Heart left ventricle (tissue), 16 donors: ENCODE results near the gene GIT2. TPM values are rescaled to one million over a fixed set of nuclear protein-coding genes. Genes with fewer than 3 reads are reported as not detected.
A peak's percentile ranks its signal among the peaks of the same experiment; 100 is the strongest.

Experiments
- ATAC-seq, 4 donors: fragments of 200-7000 bp; cut with Tn5 transposase; one replicate each; pipeline ENCODE4 v1.9.1; 2020 to 2022; ENCODE audit warnings: moderate library complexity in 4 of 4, mild to moderate bottlenecking in 3 of 4, moderate number of reproducible peaks in 1 of 4
- DNase-seq, 5 donors: peaks; one replicate each; pipeline ENCODE4 v3.0.0-alpha.2; 2020
- H3K27ac ChIP-seq, 12 donors: fragments of 200-600 bp; sonication (generic) in 4 of 12; one replicate each; pipeline versions ENCODE4 v1.5.0 to v1.8.0; 2016 to 2022; ENCODE audit warnings: mild to moderate bottlenecking in 2 of 12
- H3K27me3 ChIP-seq, 9 donors: fragments of 200-600 bp; sonication (generic) in 2 of 9; one replicate each; pipeline versions ENCODE4 v1.5.1 to v1.8.0; 2016 to 2022; ENCODE audit warnings: mild to moderate bottlenecking in 3 of 9
- H3K36me3 ChIP-seq, 9 donors: fragments of 200-600 bp; sonication (generic) in 2 of 9; one replicate each; pipeline versions ENCODE4 v1.5.0 to v1.8.0; 2018 to 2022; ENCODE audit warnings: mild to moderate bottlenecking in 2 of 9
- H3K4me1 ChIP-seq, 12 donors: fragments of 200-600 bp; sonication (generic) in 4 of 12; one replicate each; pipeline versions ENCODE4 v1.5.0 to v1.8.0; 2016 to 2022; ENCODE audit warnings: mild to moderate bottlenecking in 3 of 12
- H3K4me3 ChIP-seq, 12 donors: fragments of 200-600 bp; sonication (generic) in 4 of 12; one replicate each; pipeline versions ENCODE4 v1.5.0 to v1.8.0; 2017 to 2022; ENCODE audit warnings: mild to moderate bottlenecking in 9 of 12, moderate library complexity in 4 of 12
- H3K9me3 ChIP-seq, 12 donors: fragments of 200-600 bp; sonication (generic) in 4 of 12; one replicate each; pipeline versions ENCODE4 v1.5.0 to v1.8.0; 2016 to 2022; ENCODE audit warnings: mild to moderate bottlenecking in 1 of 12
- POLR2A ChIP-seq, 2 donors: fragments of 450-650 bp; IDR thresholded peaks; one replicate each; pipeline ENCODE4 v1.6.1; 2017; ENCODE audit warnings: antibody characterized with exemption in 2 of 2, mild to moderate bottlenecking in 2 of 2, moderate library complexity in 2 of 2
- WGBS, 4 donors: extraction: QIAGEN DNeasy Blood & Tissue Kit in 2 of 4; methylation state at CpG; one replicate each; pipeline versions ENCODE4 v1.1.5 to v1.1.7; 2013 to 2018; 5-methylcytosine and 5-hydroxymethylcytosine counted together
- intact Hi-C, 10 donors: fragments of 100-400 bp; cut with DNase I; formaldehyde crosslinking; loops; one replicate each; pipeline versions ENCODE4 v1.11.1 to v1.14.2; 2022
- polyA plus RNA-seq, 2 donors: library from polyadenylated mRNA; stranded (reverse); fragments of 200-250 nt; gene quantifications; one replicate each; pipeline ENCODE4 v1.2.3, GENCODE V29; 2013
- total RNA-seq, 9 donors: library from RNA; depleted of rRNA in 2 of 9; stranded (reverse); fragments of >200 nt in 2 of 9; fragmentation: NEBNext Ultra II Directional in 3 of 9; extraction: Animal tissue kit (Norgen Biotek cat#: 25700) in 3 of 9; gene quantifications; one replicate each; pipeline versions ENCODE4 v1.1.0 to v1.2.4, GENCODE V29; 2016 to 2023
- TF ChIP-seq, protein P1 (sequence below), 12 donors: fragments of 200-600 bp; sonication (generic) in 4 of 12; IDR thresholded peaks; one replicate each; pipeline versions ENCODE4 v1.5.0 to v1.8.0; 2018 to 2022; ENCODE audit warnings: antibody characterized with exemption in 12 of 12, mild to moderate bottlenecking in 5 of 12
- donor health status: ischemic (EF 13 %, LVEDD 7.1; RV severe dilation, severe dysfunction).
- donor health status: healthy with polysubstance abuse.
- donor health status: DM: no; HTN: yes; CAD: no.
- donor health status: DM: no; HTN: no; CAD: no.
- donor health status: ischemic (EF 25% LVEDD 6.9; RV normal size, moderate dysfunction).
- donor health status: ischemic (EF 25% LVEDD 5.7; RV mildly dilated, moderate dysfunction).
- donor health status: healthy.
- donor health status: DM: yes; HTN: yes; CAD: no.
- donor health status: ischemic (EF 35%, LVEDD 5.7; RV mildly dilated, moderate dysfunction).
- donor health status: nonischemic (EF 11% LVEDD 7.7; RV severe dilation, severe dysfunction).
- donor health status: DM: yes; HTN: yes; CAD: no.
- donor health status: PGD.
- donor health status: ischemic (EF 29% LVEDD 5.4; RV normal size, mild dysfunction).
- donor health status: nonischemic (EF 23%, LVEDD 6.1; RV moderate dilation, normal function).

Gene GIT2
- total and polyA plus RNA-seq, 11 donors, result 17.4 to 56.7 (median 36.2) TPM

DNA sequence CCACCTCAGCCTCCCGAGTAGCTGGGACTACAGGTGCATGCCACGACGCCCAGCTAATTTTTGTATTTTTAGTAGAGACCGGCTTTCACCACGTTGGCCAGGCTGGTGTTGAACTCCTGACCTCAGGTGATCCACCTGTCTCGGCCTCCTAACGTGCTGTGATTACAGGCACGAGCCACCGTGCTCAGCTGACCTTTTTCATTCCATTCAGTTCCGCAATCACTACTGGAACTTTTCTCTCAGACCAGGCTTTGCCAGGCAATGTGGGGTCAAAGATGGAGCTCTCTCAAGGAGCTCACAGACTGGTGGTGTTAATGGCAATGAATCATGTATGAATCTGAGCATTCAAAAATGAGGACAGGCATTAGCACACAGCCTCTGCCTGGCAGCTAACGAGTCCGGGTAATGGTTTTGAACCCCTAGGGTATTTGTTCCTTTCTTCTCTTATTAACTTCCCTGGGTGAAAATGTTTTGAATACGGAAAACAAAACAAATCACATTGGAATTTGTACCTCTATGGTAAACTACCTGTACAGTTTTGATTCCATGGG, 105.5 kb downstream of the GIT2 start:
- no peak for DNase-seq
- WGBS, 4 donors, result 80 to 86% (median 84%) methylated on average over 13 of the region's 13 CpGs
- no peak for TF ChIP-seq POLR2A (IDR thresholded peaks at IDR 0.05)
- TF ChIP-seq, protein P1, sequence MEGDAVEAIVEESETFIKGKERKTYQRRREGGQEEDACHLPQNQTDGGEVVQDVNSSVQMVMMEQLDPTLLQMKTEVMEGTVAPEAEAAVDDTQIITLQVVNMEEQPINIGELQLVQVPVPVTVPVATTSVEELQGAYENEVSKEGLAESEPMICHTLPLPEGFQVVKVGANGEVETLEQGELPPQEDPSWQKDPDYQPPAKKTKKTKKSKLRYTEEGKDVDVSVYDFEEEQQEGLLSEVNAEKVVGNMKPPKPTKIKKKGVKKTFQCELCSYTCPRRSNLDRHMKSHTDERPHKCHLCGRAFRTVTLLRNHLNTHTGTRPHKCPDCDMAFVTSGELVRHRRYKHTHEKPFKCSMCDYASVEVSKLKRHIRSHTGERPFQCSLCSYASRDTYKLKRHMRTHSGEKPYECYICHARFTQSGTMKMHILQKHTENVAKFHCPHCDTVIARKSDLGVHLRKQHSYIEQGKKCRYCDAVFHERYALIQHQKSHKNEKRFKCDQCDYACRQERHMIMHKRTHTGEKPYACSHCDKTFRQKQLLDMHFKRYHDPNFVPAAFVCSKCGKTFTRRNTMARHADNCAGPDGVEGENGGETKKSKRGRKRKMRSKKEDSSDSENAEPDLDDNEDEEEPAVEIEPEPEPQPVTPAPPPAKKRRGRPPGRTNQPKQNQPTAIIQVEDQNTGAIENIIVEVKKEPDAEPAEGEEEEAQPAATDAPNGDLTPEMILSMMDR (IDR thresholded peaks at IDR 0.05), result no peak
- no peaks in the 10 kb centered on the region for H3K36me3 ChIP-seq
- H3K9me3 ChIP-seq, result no peaks in the 10 kb centered on the region
- no peak for ATAC-seq
- no peak overlapping the region for H3K4me3 ChIP-seq
- peaks cover 0 to 35% (median 0%) of the 10 kb centered on the region in 12 donors for H3K4me1 ChIP-seq
- H3K27me3 ChIP-seq, result no peaks in the 10 kb centered on the region
- intact Hi-C loops, result no loop called here
- H3K27ac ChIP-seq, result no peak overlapping the region

DNA sequence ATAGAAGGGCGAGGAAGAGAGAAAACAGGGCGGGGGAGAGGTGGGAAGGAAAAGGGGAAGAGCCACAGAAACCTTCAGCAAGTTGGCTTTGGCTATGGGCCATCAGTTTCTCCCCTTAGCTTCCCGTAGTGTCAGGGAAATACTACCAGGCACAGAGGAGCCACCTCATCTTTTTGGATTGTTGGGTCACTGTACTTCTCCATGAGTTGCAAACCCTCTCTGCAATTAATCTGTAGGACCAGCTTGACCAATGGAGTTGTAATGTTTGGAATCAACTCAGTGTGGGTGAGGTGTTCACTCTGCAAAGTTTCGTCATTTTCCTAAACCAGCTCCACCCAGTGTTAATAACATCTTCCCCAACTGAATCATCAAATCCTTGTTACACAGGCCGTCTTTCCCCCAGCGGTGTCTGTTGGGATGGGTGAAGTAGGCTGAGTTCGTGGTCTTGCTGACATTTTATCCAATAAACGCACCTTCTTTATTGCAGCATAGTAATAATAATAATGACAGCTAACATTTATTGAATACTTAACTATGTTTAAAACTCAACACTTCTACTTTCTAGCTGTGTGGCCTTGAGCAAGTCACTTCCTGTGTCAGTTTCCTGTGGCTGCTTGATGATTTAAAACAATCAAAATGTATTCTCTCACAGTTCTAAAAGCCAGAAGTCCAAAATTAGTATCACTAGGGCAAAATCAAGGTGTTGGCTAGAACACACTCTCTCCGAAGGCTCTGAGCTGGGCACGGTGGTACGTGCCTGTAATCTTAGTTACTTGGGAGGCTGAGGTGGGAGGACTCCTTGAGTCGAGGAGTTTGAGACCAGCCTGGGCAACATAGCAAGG, 107.8 kb downstream of the GIT2 start:
- H3K36me3 ChIP-seq, result no peaks in the 10 kb centered on the region
- intact Hi-C loops, result loop anchor here in 1 of 10 donors (10.0 kb wide), 1 partner anchor 844 kb away; no protein-coding TSS in a partner anchor
- no peaks in the 10 kb centered on the region for H3K27me3 ChIP-seq
- ATAC-seq (peak; percentile 57 to 80 (median 76)), DNase-seq (no peak)
- peaks cover 0 to 35% (median 0%) of the 10 kb centered on the region in 12 donors for H3K4me1 ChIP-seq
- no peak for TF ChIP-seq POLR2A (IDR thresholded peaks at IDR 0.05)
- TF ChIP-seq, protein P1 (IDR thresholded peaks at IDR 0.05), result no peak
- no peaks in the 10 kb centered on the region for H3K9me3 ChIP-seq
- 53 to 61% (median 56%) methylated on average over 12 of the region's 12 CpGs for WGBS, 4 donors
- peak overlapping the region in 1 of 12 donors; percentile 20 for H3K4me3 ChIP-seq
- H3K27ac ChIP-seq, result peak overlapping the region in 10 of 12 donors; percentile 31 to 93 (median 54)

DNA sequence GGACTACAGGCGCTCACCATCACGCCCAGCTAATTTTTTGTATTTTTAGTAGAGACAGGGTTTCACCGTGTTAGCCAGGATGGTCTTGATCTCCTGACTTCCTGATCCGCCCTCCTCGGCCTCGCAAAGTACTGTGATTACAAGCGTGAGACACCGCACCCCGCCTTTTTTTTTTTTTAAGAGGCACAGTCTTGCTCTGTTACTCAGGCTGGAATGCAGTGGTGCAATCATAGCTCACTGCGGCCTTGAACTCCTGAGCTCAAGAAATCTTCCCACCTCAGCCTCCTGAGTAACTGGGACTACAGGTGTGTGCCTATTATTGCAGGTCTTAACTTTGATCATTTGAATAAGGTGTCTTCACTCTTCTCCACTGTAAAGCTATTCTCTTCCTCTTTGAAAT, 110.6 kb downstream of the GIT2 start:
- no peak for DNase-seq
- TF ChIP-seq, protein P1 (IDR thresholded peaks at IDR 0.05), result no peak
- no peak for TF ChIP-seq POLR2A (IDR thresholded peaks at IDR 0.05)
- ATAC-seq, result no peak
- Histone ChIP-seq H3K27ac (no peak overlapping the region), H3K4me3 (no peak overlapping the region), H3K9me3 (no peaks in the 10 kb centered on the region), H3K4me1 (peaks cover 0 to 37% (median 5%) of the 10 kb centered on the region in 12 donors), H3K27me3 (no peaks in the 10 kb centered on the region), H3K36me3 (no peaks in the 10 kb centered on the region)
- intact Hi-C loops, result loop anchor here in 1 of 10 donors (10.0 kb wide), 1 partner anchor 841 kb away; no protein-coding TSS in a partner anchor
- WGBS, 4 donors, result 74 to 84% (median 80%) methylated on average over 10 of the region's 10 CpGs

DNA sequence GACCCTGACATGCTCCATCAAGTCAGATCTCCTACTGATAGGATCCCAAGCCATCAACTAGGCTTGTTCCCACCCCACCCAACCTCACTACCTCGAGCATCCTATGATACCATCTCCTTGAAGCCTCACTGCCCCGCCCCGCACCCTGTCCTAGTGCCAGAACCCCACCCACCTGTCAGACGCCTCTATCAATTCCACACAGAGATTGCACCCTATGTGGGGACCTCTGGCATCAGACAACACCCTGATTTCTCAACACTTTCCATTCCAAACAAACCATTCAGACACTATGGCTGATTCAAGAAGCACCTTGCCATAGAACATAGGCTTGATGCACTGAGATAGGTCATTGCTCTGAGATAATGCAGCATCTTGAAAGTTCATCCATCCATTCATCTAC, 112.7 kb downstream of the GIT2 start:
- TF ChIP-seq, protein P1 (IDR thresholded peaks at IDR 0.05), result no peak
- no peak for TF ChIP-seq POLR2A (IDR thresholded peaks at IDR 0.05)
- H3K4me3 ChIP-seq, result no peak overlapping the region
- peaks cover 0 to 33% (median 12%) of the 10 kb centered on the region in 12 donors for H3K4me1 ChIP-seq
- no peaks in the 10 kb centered on the region for H3K27me3 ChIP-seq
- intact Hi-C loops, result loop anchor here in 2 of 10 donors (5.0 to 10.0 kb wide), 2 partner anchors 456 to 839 kb away; no protein-coding TSS in a partner anchor
- no peaks in the 10 kb centered on the region for H3K36me3 ChIP-seq
- no peak overlapping the region for H3K27ac ChIP-seq
- WGBS, 4 donors, result 58 to 71% (median 68%) methylated on average over 4 of the region's 4 CpGs
- no peak for ATAC-seq
- no peaks in the 10 kb centered on the region for H3K9me3 ChIP-seq
- no peak for DNase-seq
